ENCODE measurements around the gene KIAA1958. TPM values are rescaled to one million over a fixed set of nuclear protein-coding genes. Genes with fewer than 3 reads are reported as not detected.

KIAA1958 gene
- total and polyA plus RNA-seq, 2 of the 8 experiments (the other 6 are each of a cell fraction or from before 2014, with no cell fraction given) = 11.4 to 43.8 TPM

GRCh38 chr9:112556497-112557442 lies 70.1 kb downstream of the KIAA1958 start (continued):
- TF ChIP-seq CHD7 (IDR thresholded peaks at IDR 0.05; ENCODE audit: insufficient replicate concordance, low read length) (no peak), TCF12 (IDR thresholded peaks at IDR 0.05; ENCODE audit: low read depth, low read length) (no peak), E2F6 (IDR thresholded peaks at IDR 0.05) (no peak), RXRA (IDR thresholded peaks at IDR 0.05; ENCODE audit: insufficient read depth, low read depth, low read length) (no peak), TAF1 (IDR thresholded peaks at IDR 0.05; ENCODE audit: low read depth, low read length) (no peak), BRCA1 (IDR thresholded peaks at IDR 0.05; ENCODE audit: low read depth, low read length) (no peak), RAD21 (IDR thresholded peaks at IDR 0.05 in 1 of 2, conservative IDR thresholded peaks at IDR 0.05 in 1 of 2; ENCODE audit: low read depth in 2 of 2, low read length in 2 of 2) (no peak), ASH2L (IDR thresholded peaks at IDR 0.05; ENCODE audit: low read length) (no peak), ZNF274 (IDR thresholded peaks at IDR 0.05; ENCODE audit: borderline replicate concordance, extremely low read depth, low read length) (no peak)

All from H1 (cell line).